Right ventricle myocardium inferior (tissue), 1 donor: ENCODE results near the gene FREM1. TPM values are rescaled to one million over a fixed set of nuclear protein-coding genes. Genes with fewer than 3 reads are reported as not detected.
A peak's percentile ranks its signal among the peaks of the same experiment; 100 is the strongest.

Experiments
- ATAC-seq: fragments of 200-7000 bp; cut with Tn5 transposase; one replicate; pipeline ENCODE4 v1.9.1; 2020; ENCODE audit warnings: mild to moderate bottlenecking, moderate library complexity
- DNase-seq: peaks from one replicate; pipeline ENCODE4 v3.0.0; 2021; ENCODE audit errors: missing footprints
- intact Hi-C: fragments of 100-400 bp; cut with DNase I; formaldehyde crosslinking; loops from one replicate; pipeline ENCODE4 v1.11.0; 2022
- total RNA-seq: library from RNA; stranded (reverse); fragmentation: NEBNext Ultra II Directional; extraction: Animal tissue kit (Norgen Biotek cat#: 25700); gene quantifications from one replicate; pipeline ENCODE4 v1.2.1, GENCODE V29; 2021
- donor health status: DM: no; HTN: yes; CAD: no; lungs with severe emphysema.

FREM1 gene
- total RNA-seq, 1 donor from 2014 or later: 2.9 TPM

- ATAC-seq (peak; percentile 29), DNase-seq (peak; percentile 61)
- intact Hi-C loops: no loop called here
These were observed 217.6 kb downstream of the FREM1 start for GRCh38 chr9:14692470-14693250.

GRCh38 chr9:14690948-14691730, 219.1 kb downstream of the FREM1 start:
- ATAC-seq (no peak), DNase-seq (no peak)
- intact Hi-C loops: no loop called here

GRCh38 chr9:14687042-14687719, 223.0 kb downstream of the FREM1 start:
- DNase-seq (no peak), ATAC-seq (no peak)
- intact Hi-C loops: no loop called here

GRCh38 chr9:14686168-14686567, 224.1 kb downstream of the FREM1 start:
- ATAC-seq: no peak
- no peak for DNase-seq
- intact Hi-C loops: no loop called here

Other genes starting within 250 kb of the FREM1 start
- gene ZDHHC21, start 217.0 kb downstream of the FREM1 start, total RNA-seq: 8.0 TPM
- not detected for gene CER1, start 187.7 kb downstream of the FREM1 start, total RNA-seq